K562 (cell line): ENCODE results near the gene RNU6-9. TPM values are rescaled to one million over a fixed set of nuclear protein-coding genes. Genes with fewer than 3 reads are reported as not detected.

ENCODE experiments used
- CBX1 ChIP-seq: sonication (generic); IDR thresholded peaks from 2 replicates; pipeline ENCODE4 v1.6.1; 2016; ENCODE audit warnings: antibody characterized with exemption, low read depth, mild to moderate bottlenecking
- CEBPG ChIP-seq, 3 experiments: fragments of 200-800 bp in 1 of 3; sonication (Bioruptor generic) in 1 of 3; sonication (generic) in 1 of 3; formaldehyde crosslinking in 1 of 3; IDR thresholded peaks in 2 of 3; conservative IDR thresholded peaks in 1 of 3; 2 replicates each; pipeline versions ENCODE4 v1.6.1 to v1.8.0; 2016 to 2022; ENCODE audit warnings: missing compliant biosample characterization in 2 of 3, missing genetic modification characterization in 2 of 3, mild to moderate bottlenecking in 1 of 3, missing genetic modification reagents in 1 of 3
- CXXC5 ChIP-seq: fragments of 250-450 bp; sonication (Bioruptor Pico); IDR thresholded peaks from 2 replicates; pipeline ENCODE4 v1.8.0; 2022; ENCODE audit warnings: inconsistent platforms, mild to moderate bottlenecking, moderate library complexity
- HEY1 ChIP-seq: fragments of 250-450 bp; sonication (Bioruptor Pico); IDR thresholded peaks from 2 replicates; pipeline ENCODE4 v1.5.0; 2020; ENCODE audit warnings: mild to moderate bottlenecking, moderate library complexity, borderline replicate concordance
- NR2C2 ChIP-seq, 2 experiments: fragments of 200-800 bp in 1 of 2; sonication (Bioruptor generic) in 1 of 2; sonication (generic) in 1 of 2; formaldehyde crosslinking in 1 of 2; IDR thresholded peaks; 2 replicates each; pipeline versions ENCODE4 v1.6.1 to v1.8.0; 2016 to 2022; ENCODE audit warnings: mild to moderate bottlenecking in 1 of 2, missing compliant biosample characterization in 1 of 2, missing genetic modification characterization in 1 of 2, missing genetic modification reagents in 1 of 2
- TFAM ChIP-seq: fragments of 250-450 bp; sonication (Bioruptor Pico); conservative IDR thresholded peaks from 2 replicates; pipeline ENCODE4 v1.5.0; 2021; ENCODE audit warnings: mild to moderate bottlenecking, moderate library complexity
- polyA plus RNA-seq, 8 experiments: library from polyadenylated mRNA; depleted of rRNA in 4 of 8; stranded (reverse) in 5 of 8; unstranded in 3 of 8; fragments of >200 nt; fragmentation: Nextera tagmentation in 2 of 8; fragmentation: Illumina TruSeq in 1 of 8; extraction: Ambion mirVana in 2 of 8; extraction: Trizol in 1 of 8; gene quantifications; 2 replicates each; pipeline versions ENCODE4 v1.2.1 to v1.2.3, GENCODE V29; 2011 to 2014; ENCODE audit warnings: inconsistent platforms in 1 of 8, missing spikeins in 1 of 8
- total RNA-seq, 7 experiments: library from RNA; depleted of rRNA in 6 of 7; stranded (reverse); fragments of >200 nt in 6 of 7; fragmentation: Illumina TruSeq in 2 of 7; extraction: Trizol in 2 of 7; gene quantifications; 2 replicates each; pipeline versions ENCODE4 v1.2.1 to v1.2.3, GENCODE V29; 2011 to 2021; ENCODE audit warnings: low replicate concordance in 1 of 7
- TF ChIP-seq, protein P1 (sequence below): fragments of 200-800 bp; sonication (Bioruptor generic); IDR thresholded peaks from 2 replicates; pipeline ENCODE4 v1.6.1; 2017; ENCODE audit warnings: missing genetic modification characterization, missing compliant biosample characterization

Gene RNU6-9
- total and polyA plus RNA-seq, 9 of the 15 experiments (the other 6 are each of a cell fraction or from before 2014, with no cell fraction given), result not detected

DNA sequence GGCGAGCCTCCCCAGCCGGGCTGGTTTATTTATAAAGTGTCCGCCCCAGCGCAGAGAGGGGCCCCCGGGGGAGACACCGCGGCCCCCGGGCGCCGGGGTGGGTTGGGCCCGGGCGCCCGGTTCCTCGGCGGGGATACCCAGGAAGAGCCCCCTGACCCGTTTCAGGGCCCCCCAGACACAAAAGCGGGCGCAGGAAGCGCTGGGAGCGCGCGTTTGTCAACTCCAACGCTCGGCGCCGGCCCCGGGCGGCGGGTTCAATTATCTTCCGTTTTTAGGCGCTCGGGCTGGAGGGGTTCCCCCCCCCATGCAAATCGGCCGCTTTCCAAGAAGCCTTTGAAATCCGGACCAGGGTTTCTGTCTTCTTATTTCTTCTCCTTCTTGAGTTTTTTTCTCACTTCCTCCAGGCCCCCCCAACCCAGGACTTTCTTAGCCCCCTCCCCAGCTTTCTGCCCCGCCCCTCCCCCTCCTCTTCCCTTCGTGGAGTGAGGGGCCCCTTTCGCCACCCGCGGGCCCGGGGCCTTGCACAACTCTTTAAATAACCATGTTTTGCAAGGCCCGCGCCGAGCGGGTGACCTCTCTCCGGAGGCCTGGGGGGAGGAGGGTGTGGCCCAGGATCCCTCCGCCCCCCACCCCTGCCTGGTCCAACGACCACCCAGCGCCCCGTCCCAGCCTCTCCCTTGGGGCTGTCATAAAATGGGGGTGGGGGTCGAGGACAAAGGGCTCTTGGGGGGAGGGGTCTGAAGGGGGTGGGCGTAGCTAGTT lies 33.5 kb downstream of the RNU6-9 start (continued):
- TF ChIP-seq HEY1 (CRISPR knock-in tag), result no peak
- no peak for TF ChIP-seq NR2C2 (CRISPR knock-in tag; IDR thresholded peaks at IDR 0.05)
- no peak; the same call in 1 of the 2 replicates for TF ChIP-seq NR2C2 (tag; IDR thresholded peaks at IDR 0.05)
- no peak for TF ChIP-seq CEBPG (CRISPR knock-in tag; IDR thresholded peaks at IDR 0.05)
- peak; percentile 26 to 59; a peak in 2 of 4 replicates for TF ChIP-seq CEBPG (tag; conservative IDR thresholded peaks at IDR 0.05 in 1 of 2, IDR thresholded peaks at IDR 0.05 in 1 of 2)
- no peak for TF ChIP-seq TFAM (CRISPR knock-in tag)
- TF ChIP-seq, protein P1, sequence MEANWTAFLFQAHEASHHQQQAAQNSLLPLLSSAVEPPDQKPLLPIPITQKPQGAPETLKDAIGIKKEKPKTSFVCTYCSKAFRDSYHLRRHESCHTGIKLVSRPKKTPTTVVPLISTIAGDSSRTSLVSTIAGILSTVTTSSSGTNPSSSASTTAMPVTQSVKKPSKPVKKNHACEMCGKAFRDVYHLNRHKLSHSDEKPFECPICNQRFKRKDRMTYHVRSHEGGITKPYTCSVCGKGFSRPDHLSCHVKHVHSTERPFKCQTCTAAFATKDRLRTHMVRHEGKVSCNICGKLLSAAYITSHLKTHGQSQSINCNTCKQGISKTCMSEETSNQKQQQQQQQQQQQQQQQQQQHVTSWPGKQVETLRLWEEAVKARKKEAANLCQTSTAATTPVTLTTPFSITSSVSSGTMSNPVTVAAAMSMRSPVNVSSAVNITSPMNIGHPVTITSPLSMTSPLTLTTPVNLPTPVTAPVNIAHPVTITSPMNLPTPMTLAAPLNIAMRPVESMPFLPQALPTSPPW, result peak; percentile 61; the same call in 1 of the 2 replicates
- no peak; the same call in 1 of the 2 replicates for TF ChIP-seq CBX1
- TF ChIP-seq CXXC5 (CRISPR knock-in tag), result peak; percentile 37; the same call in 1 of the 2 replicates
